ENCODE results near the gene KCNH6. TPM values are rescaled to one million over a fixed set of nuclear protein-coding genes. Genes with fewer than 3 reads are reported as not detected.

The KCNH6 gene
- total RNA-seq, 1 donor from 2014 or later: not detected

GRCh38 chr17:63515426-63515825, 7.7 kb upstream of the KCNH6 start:
- Histone ChIP-seq H3K36me3 (ENCODE audit: control insufficient read depth, insufficient read depth, low read length) (no peaks in the 10 kb centered on the region), H3K4me3 (ENCODE audit: low read depth, low read length) (no peak overlapping the region), H3K27me3 (ENCODE audit: control insufficient read depth, insufficient read depth, low read length) (peaks cover 5% of the 10 kb centered on the region)
- DNase-seq (ENCODE audit: low read depth): no peak
- no peak for TF ChIP-seq CTCF (IDR thresholded peaks at IDR 0.05; ENCODE audit: insufficient read depth, low read length, severe bottlenecking)
- no peak for FAIRE-seq

DNA sequence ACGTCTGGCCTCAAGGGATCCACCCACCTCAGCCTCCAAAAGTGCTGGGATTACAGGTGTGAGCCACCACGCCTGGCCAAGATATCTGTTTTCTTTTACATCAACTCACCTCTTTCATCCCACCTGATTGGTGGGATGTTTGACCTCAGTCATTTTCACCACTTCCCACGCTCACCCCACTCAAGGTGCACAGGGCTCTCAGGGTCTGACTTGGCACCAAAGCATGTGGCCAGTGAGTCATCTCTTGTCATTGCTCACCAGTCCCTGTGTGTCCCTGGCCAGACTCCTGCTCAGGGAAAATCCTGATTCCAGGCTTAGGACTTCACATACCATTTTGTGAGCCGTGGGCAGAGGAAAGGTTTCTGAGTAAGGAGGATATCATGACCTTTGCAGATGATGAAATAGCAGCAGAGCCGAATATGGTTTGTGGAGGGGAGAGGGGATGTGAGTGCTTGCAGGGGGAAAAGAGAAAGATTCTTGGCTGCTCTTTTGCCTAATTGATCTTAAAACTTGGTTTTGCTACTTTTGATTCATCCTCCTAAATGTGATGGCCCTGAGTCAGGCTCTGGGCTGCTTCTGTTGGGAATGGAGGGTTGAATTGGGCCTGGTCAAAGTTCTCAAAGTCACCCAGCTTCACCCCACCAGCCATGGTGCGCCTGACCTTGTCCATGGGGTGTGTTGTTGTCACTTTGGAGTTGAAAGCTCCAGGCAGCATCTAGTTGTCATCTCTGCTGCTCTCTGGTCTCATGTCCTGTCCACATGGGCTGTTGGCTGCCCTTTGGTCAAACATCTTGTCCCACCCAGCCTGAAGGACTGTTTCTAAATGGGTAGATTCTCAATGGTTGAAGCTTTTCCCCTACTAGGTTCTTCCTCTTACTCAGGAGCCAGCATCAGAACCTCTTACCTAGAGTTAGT, 6.0 kb upstream of the KCNH6 start:
- DNase-seq (ENCODE audit: low read depth) (peak; percentile 75), FAIRE-seq (peak; percentile 82)
- no peaks in the 10 kb centered on the region for H3K36me3 ChIP-seq (ENCODE audit: control insufficient read depth, insufficient read depth, low read length)
- H3K27me3 ChIP-seq (ENCODE audit: control insufficient read depth, insufficient read depth, low read length): peaks cover 6% of the 10 kb centered on the region
- TF ChIP-seq CTCF (IDR thresholded peaks at IDR 0.05; ENCODE audit: insufficient read depth, low read length, severe bottlenecking): no peak
- H3K4me3 ChIP-seq (ENCODE audit: low read depth, low read length): no peak overlapping the region

GRCh38 chr17:63517825-63518534, 5.2 kb upstream of the KCNH6 start:
- FAIRE-seq (peak; percentile 40), DNase-seq (ENCODE audit: low read depth) (no peak)
- no peak for TF ChIP-seq CTCF (IDR thresholded peaks at IDR 0.05; ENCODE audit: insufficient read depth, low read length, severe bottlenecking)
- peaks cover 6% of the 10 kb centered on the region for H3K27me3 ChIP-seq (ENCODE audit: control insufficient read depth, insufficient read depth, low read length)
- no peak overlapping the region for H3K4me3 ChIP-seq (ENCODE audit: low read depth, low read length)
- H3K36me3 ChIP-seq (ENCODE audit: control insufficient read depth, insufficient read depth, low read length): no peaks in the 10 kb centered on the region

DNA sequence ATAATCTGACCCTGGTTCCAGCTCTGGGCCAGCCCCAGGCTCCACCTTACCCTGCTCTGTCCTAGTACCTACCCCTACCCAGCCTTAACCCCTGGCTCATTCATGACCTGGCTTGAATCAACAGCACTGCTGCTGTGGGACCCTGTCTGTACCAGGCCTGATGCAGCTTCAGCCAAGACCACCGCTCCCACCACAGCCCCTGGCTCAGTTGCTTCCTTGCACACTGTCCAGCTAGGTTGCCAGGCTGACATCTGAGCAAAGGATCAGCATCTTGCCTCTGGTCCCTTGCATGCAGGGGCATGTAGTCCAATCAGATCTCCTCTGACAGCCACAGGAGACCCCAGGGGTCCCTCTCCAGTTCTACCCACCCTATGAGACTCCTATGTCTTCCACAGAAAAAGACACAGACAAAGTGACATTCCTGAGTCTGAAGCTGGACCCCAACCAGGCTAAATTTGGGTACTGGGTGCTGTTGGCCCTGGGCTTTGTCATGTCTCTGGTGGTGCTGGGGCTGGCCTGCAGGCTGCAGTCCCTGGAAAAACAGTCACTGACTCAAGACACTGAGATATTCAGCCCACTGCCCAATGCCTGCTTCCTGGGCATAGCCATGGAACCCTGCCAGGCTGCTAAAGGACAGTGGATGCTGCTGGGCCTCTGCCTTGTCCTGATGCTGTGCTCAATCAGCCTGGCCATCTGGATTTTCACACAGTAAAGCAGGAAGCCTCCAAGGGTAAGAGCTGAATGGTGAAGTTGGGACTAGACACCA, 3.9 kb upstream of the KCNH6 start:
- H3K4me3 ChIP-seq (ENCODE audit: low read depth, low read length): no peak overlapping the region
- peak; percentile 90 for FAIRE-seq
- peaks cover 5% of the 10 kb centered on the region for H3K27me3 ChIP-seq (ENCODE audit: control insufficient read depth, insufficient read depth, low read length)
- no peak for DNase-seq (ENCODE audit: low read depth)
- TF ChIP-seq CTCF (IDR thresholded peaks at IDR 0.05; ENCODE audit: insufficient read depth, low read length, severe bottlenecking): no peak
- H3K36me3 ChIP-seq (ENCODE audit: control insufficient read depth, insufficient read depth, low read length): no peaks in the 10 kb centered on the region

DNA sequence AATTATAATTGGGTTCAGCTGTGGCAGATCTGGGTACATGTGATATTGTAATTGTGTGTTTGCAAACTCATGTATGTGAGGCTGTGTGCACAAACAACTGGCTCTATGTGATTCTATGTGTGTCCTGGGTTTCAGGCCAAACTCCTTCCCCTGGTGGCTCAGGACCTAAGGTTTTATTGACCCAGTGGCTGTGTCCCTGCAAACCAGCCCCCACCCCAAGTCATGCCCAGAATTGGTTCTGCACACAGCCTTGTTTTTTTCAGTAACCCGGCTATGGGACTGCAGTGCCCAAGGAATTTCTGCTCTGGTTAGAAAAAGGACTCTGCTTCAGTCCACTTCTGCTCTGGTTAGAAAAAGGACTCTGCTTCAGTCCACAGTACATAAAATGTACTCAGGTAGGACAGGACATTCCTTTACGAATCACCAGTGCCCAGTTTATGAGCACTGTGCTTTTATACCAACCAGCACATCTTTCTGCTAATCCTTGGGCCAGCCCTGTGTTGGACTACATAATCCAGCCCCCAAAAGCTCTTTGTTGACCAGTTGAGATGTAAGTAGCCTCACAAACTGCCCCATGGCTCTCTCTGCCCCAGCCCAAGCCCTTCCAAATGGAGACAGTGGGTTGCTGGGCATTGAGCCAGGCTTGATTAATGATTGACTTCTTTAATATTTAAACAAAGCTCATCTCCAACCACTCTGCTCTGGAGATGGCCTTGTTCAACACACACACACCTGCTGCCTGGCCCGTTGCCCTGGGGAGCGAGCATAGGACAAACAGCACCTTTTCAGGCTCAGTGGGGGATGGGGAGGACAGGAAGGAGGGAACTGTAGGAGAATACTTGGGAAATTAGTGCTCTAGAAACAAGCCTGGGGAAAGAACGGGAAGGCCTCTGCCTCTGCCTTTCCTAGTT, 2.9 kb upstream of the KCNH6 start:
- no peak for TF ChIP-seq CTCF (IDR thresholded peaks at IDR 0.05; ENCODE audit: insufficient read depth, low read length, severe bottlenecking)
- Histone ChIP-seq H3K27me3 (ENCODE audit: control insufficient read depth, insufficient read depth, low read length) (peaks cover 6% of the 10 kb centered on the region), H3K36me3 (ENCODE audit: control insufficient read depth, insufficient read depth, low read length) (no peaks in the 10 kb centered on the region), H3K4me3 (ENCODE audit: low read depth, low read length) (no peak overlapping the region)
- no peak for FAIRE-seq
- no peak for DNase-seq (ENCODE audit: low read depth)
